NB4 (cell line): Measurements from ENCODE around the gene LUM.

Experiments used
- MYC ChIP-seq: IDR thresholded peaks from 2 replicates; pipeline ENCODE4 v1.6.1; 2011; ENCODE audit warnings: low read depth, low read length
- POLR2A ChIP-seq: IDR thresholded peaks from 2 replicates; pipeline ENCODE4 v1.6.1; 2011; ENCODE audit warnings: mild to moderate bottlenecking; ENCODE audit not compliant: insufficient read length; ENCODE audit errors: extremely low read depth
- TF ChIP-seq, protein P1 (sequence below): IDR thresholded peaks from one replicate; pipeline ENCODE4 v1.5.1; 2012; ENCODE audit warnings: low read depth, low read length
- TF ChIP-seq, protein P2 (sequence below): IDR thresholded peaks from 2 replicates; pipeline ENCODE4 v1.6.1; 2011; ENCODE audit warnings: low read depth, low read length

DNA sequence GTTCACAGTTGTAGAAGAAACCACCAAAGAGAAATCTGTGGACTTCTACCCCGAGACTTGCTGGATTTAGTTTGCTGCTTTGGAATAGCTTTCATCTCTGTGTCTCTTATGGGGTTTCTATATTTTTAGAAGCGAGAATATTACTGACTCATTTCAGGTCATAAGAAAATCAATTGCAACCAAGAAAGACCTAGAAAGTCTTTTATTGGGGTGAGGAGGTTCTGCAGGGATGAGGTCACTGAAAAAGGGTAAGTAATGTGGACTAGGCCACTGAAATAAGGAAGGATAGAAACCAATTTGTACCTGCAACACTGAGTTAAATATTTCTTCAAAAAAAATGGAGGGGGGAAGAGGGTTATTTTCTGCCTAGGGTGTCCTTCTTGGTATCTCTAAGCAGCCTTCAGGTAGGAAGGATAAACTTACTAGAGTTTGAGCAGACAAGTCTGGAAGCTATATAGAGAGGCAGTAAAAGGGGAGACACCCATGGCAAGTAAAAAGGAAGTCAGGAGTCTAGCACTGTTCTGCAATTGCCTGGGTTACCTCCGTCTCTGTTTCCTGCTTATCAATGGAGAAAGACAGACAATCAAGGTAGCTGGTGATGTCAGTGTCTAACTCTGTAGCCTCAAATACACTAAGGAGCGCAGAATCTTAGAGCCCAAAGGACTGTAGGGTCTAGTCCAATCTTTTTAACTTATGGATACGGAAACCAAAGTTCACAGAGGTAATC lies 33.9 kb downstream of the LUM start:
- TF ChIP-seq, protein P1, sequence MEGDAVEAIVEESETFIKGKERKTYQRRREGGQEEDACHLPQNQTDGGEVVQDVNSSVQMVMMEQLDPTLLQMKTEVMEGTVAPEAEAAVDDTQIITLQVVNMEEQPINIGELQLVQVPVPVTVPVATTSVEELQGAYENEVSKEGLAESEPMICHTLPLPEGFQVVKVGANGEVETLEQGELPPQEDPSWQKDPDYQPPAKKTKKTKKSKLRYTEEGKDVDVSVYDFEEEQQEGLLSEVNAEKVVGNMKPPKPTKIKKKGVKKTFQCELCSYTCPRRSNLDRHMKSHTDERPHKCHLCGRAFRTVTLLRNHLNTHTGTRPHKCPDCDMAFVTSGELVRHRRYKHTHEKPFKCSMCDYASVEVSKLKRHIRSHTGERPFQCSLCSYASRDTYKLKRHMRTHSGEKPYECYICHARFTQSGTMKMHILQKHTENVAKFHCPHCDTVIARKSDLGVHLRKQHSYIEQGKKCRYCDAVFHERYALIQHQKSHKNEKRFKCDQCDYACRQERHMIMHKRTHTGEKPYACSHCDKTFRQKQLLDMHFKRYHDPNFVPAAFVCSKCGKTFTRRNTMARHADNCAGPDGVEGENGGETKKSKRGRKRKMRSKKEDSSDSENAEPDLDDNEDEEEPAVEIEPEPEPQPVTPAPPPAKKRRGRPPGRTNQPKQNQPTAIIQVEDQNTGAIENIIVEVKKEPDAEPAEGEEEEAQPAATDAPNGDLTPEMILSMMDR: no peak
- TF ChIP-seq POLR2A (no peak), MYC (no peak)
- TF ChIP-seq, protein P2, sequence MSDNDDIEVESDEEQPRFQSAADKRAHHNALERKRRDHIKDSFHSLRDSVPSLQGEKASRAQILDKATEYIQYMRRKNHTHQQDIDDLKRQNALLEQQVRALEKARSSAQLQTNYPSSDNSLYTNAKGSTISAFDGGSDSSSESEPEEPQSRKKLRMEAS: no peak
